Activated T-cell treated with anti-CD3 and anti-CD28 coated beads for 48 hours (primary cell): Measurements from ENCODE around the gene FAT1.
"Not testable (repeated sequence)": the region's sequence is repeated elsewhere in the genome, so short reads cannot be mapped to it uniquely, and the experiment has no call there.

Source experiments
- DNase-seq: peaks from one replicate; pipeline ENCODE4 v3.0.0-alpha.2; 2020; ENCODE audit warnings: low read depth

Gene FAT1

GRCh38 chr4:186723292-186724057 is at the start of gene FAT1:
Gene FAT1, minus strand, starts transcription at chr4:186723856. Its CDS starts 14,029 bp downstream, at chr4:186709827.
- DNase-seq, result no peak

GRCh38 chr4:186772936-186773487 is 49.4 kb upstream of the FAT1 start:
- no peak for DNase-seq

- no peak for DNase-seq
Measured at GRCh38 chr4:186771624-186772023, 48.0 kb upstream of the FAT1 start.

- no peak for DNase-seq
Measured at GRCh38 chr4:186770481-186771175, 47.0 kb upstream of the FAT1 start.

GRCh38 chr4:186767794-186768193 is 44.1 kb upstream of the FAT1 start:
- no peak for DNase-seq

- DNase-seq, result no peak
Measured at GRCh38 chr4:186765673-186766546, 42.3 kb upstream of the FAT1 start.

GRCh38 chr4:186765138-186765537 is 41.5 kb upstream of the FAT1 start:
- no peak for DNase-seq

- no peak for DNase-seq
Measured at GRCh38 chr4:186764457-186764856, 40.8 kb upstream of the FAT1 start.

GRCh38 chr4:186762865-186763264 is 39.2 kb upstream of the FAT1 start:
- no peak for DNase-seq

- no peak for DNase-seq
Measured at GRCh38 chr4:186762361-186762760, 38.7 kb upstream of the FAT1 start.

GRCh38 chr4:186761956-186762355 is 38.3 kb upstream of the FAT1 start:
- DNase-seq, result not testable (repeated sequence)

- no peak for DNase-seq
Measured at GRCh38 chr4:186761393-186761792, 37.7 kb upstream of the FAT1 start.

GRCh38 chr4:186760576-186760975 is 36.9 kb upstream of the FAT1 start:
- no peak for DNase-seq

- no peak for DNase-seq
Measured at GRCh38 chr4:186759990-186760389, 36.3 kb upstream of the FAT1 start.

- no peak for DNase-seq
Measured at GRCh38 chr4:186758929-186759682, 35.5 kb upstream of the FAT1 start.

GRCh38 chr4:186757696-186758355 is 34.2 kb upstream of the FAT1 start:
- no peak for DNase-seq

GRCh38 chr4:186756550-186756949 is 32.9 kb upstream of the FAT1 start:
- not testable (repeated sequence) for DNase-seq

GRCh38 chr4:186755550-186756519 is 32.2 kb upstream of the FAT1 start:
- no peak for DNase-seq

GRCh38 chr4:186754976-186755375 is 31.3 kb upstream of the FAT1 start:
- DNase-seq, result no peak

- DNase-seq, result no peak
Measured at GRCh38 chr4:186752325-186752724, 28.7 kb upstream of the FAT1 start.
